ENCODE measurements around the gene SH3TC1. TPM values are rescaled to one million over a fixed set of nuclear protein-coding genes. Genes with fewer than 3 reads are reported as not detected.

SH3TC1 gene
- total and polyA plus RNA-seq, 2 of the 8 experiments (the other 6 are each of a cell fraction or from before 2014, with no cell fraction given), result 0.15 TPM; not detected in 1

DNA sequence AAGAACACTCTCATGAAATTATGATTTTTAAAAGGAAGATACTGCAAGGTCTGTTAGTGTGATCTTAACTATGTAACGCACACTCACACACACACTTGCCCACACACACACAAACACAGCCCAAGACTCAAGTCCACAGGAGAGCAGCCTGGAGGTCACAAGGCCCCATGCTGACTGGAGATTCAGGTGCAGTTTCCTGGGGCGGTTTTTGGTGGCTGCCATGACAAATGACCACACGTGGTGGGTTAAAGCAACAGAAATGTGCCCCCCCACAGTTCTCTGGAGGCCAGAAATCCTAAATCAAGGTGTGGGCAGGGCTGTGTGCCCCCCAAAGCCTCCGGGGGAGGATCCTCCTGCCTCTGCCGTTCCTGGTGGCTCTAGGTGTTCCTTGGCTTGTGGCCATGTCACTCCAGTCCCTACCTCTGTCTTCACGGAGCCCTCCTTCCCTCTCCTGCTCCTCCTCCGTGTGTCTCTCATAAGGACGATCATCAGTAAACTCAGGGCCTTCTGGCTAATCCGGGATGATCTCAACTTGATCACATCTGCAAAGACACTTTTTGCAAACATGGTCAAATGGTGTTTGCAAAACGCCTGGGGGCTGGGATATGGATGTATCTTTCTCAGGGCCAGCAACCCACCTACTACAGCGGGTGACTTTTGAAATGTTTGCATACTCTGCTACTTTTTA lies 60.8 kb downstream of the SH3TC1 start (continued):
- TF ChIP-seq CHD7 (IDR thresholded peaks at IDR 0.05; ENCODE audit: insufficient replicate concordance, low read length), result no peak
